ENCODE data around the gene SCUBE1. TPM values are rescaled to one million over a fixed set of nuclear protein-coding genes. Genes with fewer than 3 reads are reported as not detected.

SCUBE1 gene
- total RNA-seq, 4 donors from 2014 or later = 37.3 to 107 (median 75.9) TPM

- TF ChIP-seq POLR2A (IDR thresholded peaks at IDR 0.05) = no peak
- no peak for TF ChIP-seq POLR2AphosphoS5 (IDR thresholded peaks at IDR 0.05)
- no peak for TF ChIP-seq CTCF (IDR thresholded peaks at IDR 0.05)
- no peak for TF ChIP-seq EP300 (IDR thresholded peaks at IDR 0.05)
- 93% methylated on average over 5 to 6 of the region's 10 CpGs for WGBS, 2 donors (ENCODE audit: low coverage in 1 of 2)
- no peak overlapping the region for H3K27ac ChIP-seq
- H3K4me1 ChIP-seq = peaks cover 0 to 32% (median 0%) of the 10 kb centered on the region in 3 donors
- no peaks in the 10 kb centered on the region for H3K9me3 ChIP-seq
- no peak for ATAC-seq
- no peaks in the 10 kb centered on the region for H3K27me3 ChIP-seq
- peaks cover 0 to 10% of the 10 kb centered on the region in 2 donors for H3K36me3 ChIP-seq
- H3K4me3 ChIP-seq = no peak overlapping the region
These were observed 66.1 kb downstream of the SCUBE1 start for GRCh38 chr22:43277091-43277490.

- ATAC-seq = no peak
- Histone ChIP-seq H3K27ac (no peak overlapping the region), H3K36me3 (peaks cover 0 to 13% of the 10 kb centered on the region in 2 donors), H3K27me3 (peaks cover 3% of the 10 kb centered on the region), H3K4me1 (peaks cover 0 to 32% (median 0%) of the 10 kb centered on the region in 3 donors), H3K4me3 (no peak overlapping the region), H3K9me3 (no peaks in the 10 kb centered on the region)
- WGBS, 2 donors (ENCODE audit: low coverage in 1 of 2) = 76 to 90% methylated on average over 4 to 8 of the region's 12 CpGs
- TF ChIP-seq EP300 (IDR thresholded peaks at IDR 0.05) = no peak
- no peak for TF ChIP-seq POLR2AphosphoS5 (IDR thresholded peaks at IDR 0.05)
- no peak for TF ChIP-seq POLR2A (IDR thresholded peaks at IDR 0.05)
- TF ChIP-seq CTCF (IDR thresholded peaks at IDR 0.05) = no peak
These were observed 66.9 kb downstream of the SCUBE1 start for GRCh38 chr22:43276321-43276720.

- H3K4me1 ChIP-seq = peaks cover 0 to 32% (median 0%) of the 10 kb centered on the region in 3 donors
These were observed 67.4 kb downstream of the SCUBE1 start for GRCh38 chr22:43275545-43276317.

GRCh38 chr22:43274595-43275240 is 68.5 kb downstream of the SCUBE1 start:
- peaks cover 0 to 23% of the 10 kb centered on the region in 2 donors for H3K36me3 ChIP-seq
- no peak for ATAC-seq
- H3K27me3 ChIP-seq = peaks cover 3% of the 10 kb centered on the region
- H3K4me1 ChIP-seq = peaks cover 0 to 28% (median 0%) of the 10 kb centered on the region in 3 donors
- no peak overlapping the region for H3K27ac ChIP-seq
- 78 to 90% methylated on average over 2 to 7 of the region's 25 CpGs for WGBS, 2 donors (ENCODE audit: low coverage in 1 of 2)
- no peak overlapping the region for H3K4me3 ChIP-seq
- H3K9me3 ChIP-seq = no peaks in the 10 kb centered on the region
- TF ChIP-seq CTCF (IDR thresholded peaks at IDR 0.05) (no peak), EP300 (IDR thresholded peaks at IDR 0.05) (no peak), POLR2A (IDR thresholded peaks at IDR 0.05) (no peak), POLR2AphosphoS5 (IDR thresholded peaks at IDR 0.05) (no peak)

More at GRCh38 chr22:43275545-43276317, 67.4 kb downstream of the SCUBE1 start:
- TF ChIP-seq EP300 (IDR thresholded peaks at IDR 0.05) (no peak), POLR2AphosphoS5 (IDR thresholded peaks at IDR 0.05) (no peak), CTCF (IDR thresholded peaks at IDR 0.05) (no peak), POLR2A (IDR thresholded peaks at IDR 0.05) (no peak)
- Histone ChIP-seq H3K27me3 (peaks cover 3% of the 10 kb centered on the region), H3K36me3 (peaks cover 0 to 15% of the 10 kb centered on the region in 2 donors), H3K9me3 (no peaks in the 10 kb centered on the region), H3K27ac (no peak overlapping the region), H3K4me3 (no peak overlapping the region)
- 66 to 75% methylated on average over 17 of the region's 19 CpGs for WGBS, 2 donors (ENCODE audit: low coverage in 1 of 2)
- no peak for ATAC-seq

Data from gastroesophageal sphincter (tissue), 4 donors.